MCF 10A (cell line): ENCODE results near the gene SLC25A10. TPM values are rescaled to one million over a fixed set of nuclear protein-coding genes. Genes with fewer than 3 reads are reported as not detected.

ENCODE experiments used
- BruUV-seq: library from RNA; stranded (reverse); fragments of 400-500 nt; replicated peaks from 2 replicates; lab custom pipeline; 2021; lab: Mats Ljungman, UMichigan
- CTCF ChIA-PET: fragments of 300-600 bp; sonication (Branson Sonifier 250); formaldehyde crosslinking; extraction: SDS; loops from one replicate; lab custom pipeline; 2021; ENCODE audit warnings: antibody characterized with exemption, inconsistent platforms; lab: Yijun Ruan, JAX
- POLR2A ChIA-PET: fragments of 300-600, 350-650 bp; sonication (Branson Sonifier 250); formaldehyde crosslinking; extraction: SDS; loops from one replicate; lab custom pipeline; 2020; ENCODE audit warnings: antibody characterized with exemption, inconsistent platforms; lab: Yijun Ruan, JAX
- DNase-seq: peaks from one replicate; pipeline ENCODE4 v3.0.0-alpha.2; 2018; ENCODE audit not compliant: unreplicated experiment
- H3K27ac Mint-ChIP-seq: one replicate; pipeline ENCODE4 v1.8.0; 2022; ENCODE audit warnings: mild to moderate bottlenecking, low read depth, mixed read lengths; ENCODE audit not compliant: unreplicated experiment
- H3K27me3 Mint-ChIP-seq: one replicate; pipeline ENCODE4 v1.8.0; 2022; ENCODE audit warnings: mixed read lengths; ENCODE audit not compliant: insufficient read depth, unreplicated experiment
- H3K36me3 Mint-ChIP-seq: one replicate; pipeline ENCODE4 v1.8.0; 2022; ENCODE audit warnings: mild to moderate bottlenecking, moderate library complexity, mixed read lengths; ENCODE audit not compliant: insufficient read depth, unreplicated experiment
- H3K4me1 Mint-ChIP-seq: one replicate; pipeline ENCODE4 v1.8.0; 2022; ENCODE audit warnings: mixed read lengths; ENCODE audit not compliant: insufficient read depth, unreplicated experiment
- H3K4me3 Mint-ChIP-seq: one replicate; pipeline ENCODE4 v1.8.0; 2022; ENCODE audit warnings: mild to moderate bottlenecking, moderate library complexity, mixed read lengths; ENCODE audit not compliant: unreplicated experiment
- H3K9me3 Mint-ChIP-seq: one replicate; pipeline ENCODE4 v1.8.0; 2022; ENCODE audit warnings: mixed read lengths; ENCODE audit not compliant: unreplicated experiment
- intact Hi-C: fragments of 100-400 bp; cut with micrococcal nuclease; formaldehyde crosslinking; loops from 2 replicates; pipeline ENCODE4 v1.14.1; 2022
- total RNA-seq: library from RNA; stranded (reverse); gene quantifications from 2 replicates; pipeline ENCODE4 v1.2.3, GENCODE V29; 2022
- TF ChIP-seq, protein P1 (sequence below): fragments of 200-600 bp; IDR thresholded peaks from one replicate; pipeline ENCODE4 v1.8.0; 2022; ENCODE audit warnings: antibody characterized with exemption, mild to moderate bottlenecking; ENCODE audit not compliant: unreplicated experiment

Gene SLC25A10
- total RNA-seq, 1 experiment from 2014 or later = 9.5 TPM

DNA sequence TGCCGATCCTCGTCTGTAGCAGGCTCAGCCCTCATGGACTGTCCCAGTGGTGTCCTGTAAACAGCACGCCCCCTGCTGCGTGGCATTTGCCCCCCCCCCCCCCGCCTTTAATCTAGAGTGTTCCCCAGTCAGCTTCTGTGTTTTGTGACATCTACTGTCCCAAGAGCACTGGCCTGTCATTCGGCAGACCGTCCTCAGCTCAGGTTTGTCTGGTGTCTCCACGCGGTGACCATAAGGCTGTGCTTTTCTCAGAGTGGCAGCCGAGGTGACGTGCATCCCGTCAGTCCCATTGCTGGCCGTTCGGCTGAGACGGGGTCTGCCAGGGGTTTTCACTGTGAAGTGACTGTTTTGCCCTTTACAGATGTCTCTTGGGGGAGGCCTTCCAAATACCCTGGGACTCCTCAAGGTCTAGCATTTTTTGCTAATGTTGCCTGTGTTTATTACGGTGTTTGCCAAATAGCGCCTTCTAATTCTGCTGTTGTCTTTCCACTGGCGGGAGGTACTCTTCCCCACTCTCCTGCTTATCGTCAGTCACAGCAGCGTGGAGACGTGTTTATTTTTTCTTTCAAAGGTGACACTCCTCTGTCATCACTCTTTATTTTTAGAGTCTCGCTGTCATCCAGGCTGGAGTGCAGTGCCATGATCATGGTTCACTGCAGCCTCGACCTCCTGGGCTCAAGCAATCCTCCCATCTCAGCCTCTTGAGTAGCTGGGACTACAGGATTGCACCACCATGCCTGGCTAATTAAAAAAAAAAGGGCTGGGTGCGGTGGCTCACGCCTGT lies 14.6 kb upstream of the SLC25A10 start:
- H3K27me3 Mint-ChIP-seq = no peaks in the 10 kb centered on the region
- no peak overlapping the region for H3K4me3 Mint-ChIP-seq
- BruUV-seq = no TSS peak
- H3K9me3 Mint-ChIP-seq = no peaks in the 10 kb centered on the region
- DNase-seq = no peak
- TF ChIP-seq, protein P1, sequence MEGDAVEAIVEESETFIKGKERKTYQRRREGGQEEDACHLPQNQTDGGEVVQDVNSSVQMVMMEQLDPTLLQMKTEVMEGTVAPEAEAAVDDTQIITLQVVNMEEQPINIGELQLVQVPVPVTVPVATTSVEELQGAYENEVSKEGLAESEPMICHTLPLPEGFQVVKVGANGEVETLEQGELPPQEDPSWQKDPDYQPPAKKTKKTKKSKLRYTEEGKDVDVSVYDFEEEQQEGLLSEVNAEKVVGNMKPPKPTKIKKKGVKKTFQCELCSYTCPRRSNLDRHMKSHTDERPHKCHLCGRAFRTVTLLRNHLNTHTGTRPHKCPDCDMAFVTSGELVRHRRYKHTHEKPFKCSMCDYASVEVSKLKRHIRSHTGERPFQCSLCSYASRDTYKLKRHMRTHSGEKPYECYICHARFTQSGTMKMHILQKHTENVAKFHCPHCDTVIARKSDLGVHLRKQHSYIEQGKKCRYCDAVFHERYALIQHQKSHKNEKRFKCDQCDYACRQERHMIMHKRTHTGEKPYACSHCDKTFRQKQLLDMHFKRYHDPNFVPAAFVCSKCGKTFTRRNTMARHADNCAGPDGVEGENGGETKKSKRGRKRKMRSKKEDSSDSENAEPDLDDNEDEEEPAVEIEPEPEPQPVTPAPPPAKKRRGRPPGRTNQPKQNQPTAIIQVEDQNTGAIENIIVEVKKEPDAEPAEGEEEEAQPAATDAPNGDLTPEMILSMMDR = no peak
- POLR2A ChIA-PET = interaction anchor here (3.3 kb wide), 1 partner anchor 13 kb away, joined by 19 read pairs; the partner anchor contains the start of genes ARL16 and HGS
- CTCF ChIA-PET = no interaction called here
- peaks cover 61% of the 10 kb centered on the region for H3K36me3 Mint-ChIP-seq
- peaks cover 6% of the 10 kb centered on the region for H3K4me1 Mint-ChIP-seq
- H3K27ac Mint-ChIP-seq = no peak overlapping the region
- intact Hi-C loops = no loop called here

DNA sequence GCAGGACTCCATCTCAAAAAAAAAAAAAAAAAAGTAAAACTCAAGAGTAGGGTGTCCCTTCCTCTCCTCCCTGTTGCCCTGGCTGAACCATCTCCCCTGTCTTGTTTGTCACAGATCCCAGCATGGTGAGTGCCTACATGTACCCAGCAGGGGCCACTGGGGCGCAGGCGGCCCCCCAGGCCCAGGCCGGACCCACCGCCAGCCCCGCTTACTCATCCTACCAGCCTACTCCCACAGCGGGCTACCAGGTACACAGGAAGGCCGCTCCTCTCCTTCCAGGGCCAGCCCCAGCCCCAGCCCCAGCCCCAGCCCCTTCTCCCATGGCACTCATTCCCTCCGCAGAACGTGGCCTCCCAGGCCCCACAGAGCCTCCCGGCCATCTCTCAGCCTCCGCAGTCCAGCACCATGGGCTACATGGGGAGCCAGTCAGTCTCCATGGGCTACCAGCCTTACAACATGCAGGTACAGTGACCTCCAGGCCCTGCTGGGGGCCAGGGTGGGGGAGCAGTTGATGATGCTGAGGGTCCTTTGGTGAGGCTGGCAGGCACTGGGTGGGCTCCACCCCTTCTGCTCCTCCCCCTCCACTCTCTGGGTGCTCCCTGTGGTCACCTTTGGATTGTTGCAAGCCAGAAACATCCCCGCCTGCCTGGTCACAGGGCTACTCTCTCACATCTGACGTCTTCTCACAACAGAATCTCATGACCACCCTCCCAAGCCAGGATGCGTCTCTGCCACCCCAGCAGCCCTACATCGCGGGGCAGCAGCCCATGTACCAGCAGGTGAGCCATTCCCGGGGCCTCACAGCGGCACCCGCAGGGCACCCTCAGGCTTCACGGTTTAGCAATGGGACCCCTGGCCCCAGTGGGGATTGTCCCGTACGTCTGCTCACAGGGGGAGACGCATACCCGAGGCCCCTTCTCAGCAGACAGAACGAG lies 11.5 kb upstream of the SLC25A10 start:
- Mint-ChIP-seq H3K4me1 (peaks cover 12% of the 10 kb centered on the region), H3K36me3 (peaks cover 67% of the 10 kb centered on the region), H3K4me3 (no peak overlapping the region), H3K9me3 (no peaks in the 10 kb centered on the region), H3K27ac (peak overlapping the region; percentile 97), H3K27me3 (no peaks in the 10 kb centered on the region)
- intact Hi-C loops = no loop called here
- ChIA-PET CTCF (interaction anchor here (0.7 to 1.6 kb wide), 2 partner anchors 9 to 25 kb away, joined by 3 to 8 read pairs; no protein-coding TSS in a partner anchor), POLR2A (interaction anchor here (0.5 to 3.9 kb wide), 5 partner anchors 12 to 188 kb away, joined by 3 to 122 read pairs (median 8); partner anchors contain the start of genes ACTG1, ARL16, CCDC137 and HGS)
- no peak for DNase-seq
- BruUV-seq = no TSS peak
- TF ChIP-seq, protein P1 = no peak

DNA sequence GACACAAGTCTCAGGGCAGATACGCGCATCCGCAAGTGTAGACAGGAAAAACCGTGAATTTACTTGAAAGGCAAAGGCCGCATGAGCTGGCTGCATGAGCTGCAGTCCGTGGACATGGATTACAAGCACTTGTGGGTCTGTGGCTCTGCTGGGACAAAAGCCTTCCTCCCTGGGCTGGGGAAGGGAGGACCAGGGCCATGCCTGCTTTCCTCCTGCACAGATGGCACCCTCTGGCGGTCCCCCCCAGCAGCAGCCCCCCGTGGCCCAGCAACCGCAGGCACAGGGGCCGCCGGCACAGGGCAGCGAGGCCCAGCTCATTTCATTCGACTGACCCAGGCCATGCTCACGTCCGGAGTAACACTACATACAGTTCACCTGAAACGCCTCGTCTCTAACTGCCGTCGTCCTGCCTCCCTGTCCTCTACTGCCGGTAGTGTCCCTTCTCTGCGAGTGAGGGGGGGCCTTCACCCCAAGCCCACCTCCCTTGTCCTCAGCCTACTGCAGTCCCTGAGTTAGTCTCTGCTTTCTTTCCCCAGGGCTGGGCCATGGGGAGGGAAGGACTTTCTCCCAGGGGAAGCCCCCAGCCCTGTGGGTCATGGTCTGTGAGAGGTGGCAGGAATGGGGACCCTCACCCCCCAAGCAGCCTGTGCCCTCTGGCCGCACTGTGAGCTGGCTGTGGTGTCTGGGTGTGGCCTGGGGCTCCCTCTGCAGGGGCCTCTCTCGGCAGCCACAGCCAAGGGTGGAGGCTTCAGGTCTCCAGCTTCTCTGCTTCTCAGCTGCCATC lies 10.6 kb upstream of the SLC25A10 start:
- no peaks in the 10 kb centered on the region for H3K9me3 Mint-ChIP-seq
- H3K4me1 Mint-ChIP-seq = peaks cover 12% of the 10 kb centered on the region
- H3K27ac Mint-ChIP-seq = peak overlapping the region; percentile 97
- no TSS peak for BruUV-seq
- TF ChIP-seq, protein P1 = no peak
- H3K36me3 Mint-ChIP-seq = peaks cover 70% of the 10 kb centered on the region
- POLR2A ChIA-PET = interaction anchor here (0.5 to 3.9 kb wide), 10 partner anchors 10 to 364 kb away, joined by 3 to 122 read pairs (median 10); partner anchors contain the start of genes ACTG1, ARL16, CCDC137 and DUS1L
- no peaks in the 10 kb centered on the region for H3K27me3 Mint-ChIP-seq
- peak overlapping the region; percentile 98 for H3K4me3 Mint-ChIP-seq
- CTCF ChIA-PET = interaction anchor here (0.6 to 1.6 kb wide), 4 partner anchors 9 to 28 kb away, joined by 3 to 8 read pairs (median 3); no protein-coding TSS in a partner anchor
- DNase-seq = no peak
- intact Hi-C loops = no loop called here
